Measurements from ENCODE around the gene BACE1.
A peak's percentile ranks its signal among the peaks of the same experiment; 100 is the strongest.

The BACE1 gene

GRCh38 chr11:117303646-117304315 is 12.3 kb downstream of the BACE1 start:
- no peak for TF ChIP-seq CTCF (conservative IDR thresholded peaks at IDR 0.05)
- no peak overlapping the region for H3K27ac ChIP-seq

GRCh38 chr11:117303101-117303500 is 13.0 kb downstream of the BACE1 start:
- no peak for TF ChIP-seq CTCF (conservative IDR thresholded peaks at IDR 0.05)
- no peak overlapping the region for H3K27ac ChIP-seq

DNA sequence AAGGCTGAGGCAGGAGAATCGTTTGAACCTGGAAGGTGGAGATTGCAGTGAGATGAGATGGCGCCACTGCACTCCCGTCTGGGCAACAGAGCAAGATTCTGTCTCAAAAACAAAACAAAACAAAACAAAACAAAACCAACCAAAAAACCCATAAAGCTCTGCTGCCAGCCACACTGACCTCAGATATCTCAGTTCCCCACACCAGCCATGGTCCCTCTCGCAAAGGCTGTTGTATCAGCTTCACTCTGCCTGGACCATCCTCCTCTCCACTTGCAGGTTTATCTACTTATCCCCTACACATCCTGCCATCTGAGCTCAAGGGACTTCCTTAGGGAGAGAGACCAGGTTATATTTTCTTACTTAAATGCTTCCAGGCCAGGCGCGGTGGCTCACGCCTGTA is 13.8 kb downstream of the BACE1 start:
- no peak for TF ChIP-seq CTCF (conservative IDR thresholded peaks at IDR 0.05)

GRCh38 chr11:117300773-117301172 is 15.3 kb downstream of the BACE1 start:
- H3K27ac ChIP-seq, result no peak overlapping the region
- TF ChIP-seq CTCF (conservative IDR thresholded peaks at IDR 0.05), result no peak

More for the DNA sequence above, 13.8 kb downstream of the BACE1 start:
- no peak overlapping the region for H3K27ac ChIP-seq

DNA sequence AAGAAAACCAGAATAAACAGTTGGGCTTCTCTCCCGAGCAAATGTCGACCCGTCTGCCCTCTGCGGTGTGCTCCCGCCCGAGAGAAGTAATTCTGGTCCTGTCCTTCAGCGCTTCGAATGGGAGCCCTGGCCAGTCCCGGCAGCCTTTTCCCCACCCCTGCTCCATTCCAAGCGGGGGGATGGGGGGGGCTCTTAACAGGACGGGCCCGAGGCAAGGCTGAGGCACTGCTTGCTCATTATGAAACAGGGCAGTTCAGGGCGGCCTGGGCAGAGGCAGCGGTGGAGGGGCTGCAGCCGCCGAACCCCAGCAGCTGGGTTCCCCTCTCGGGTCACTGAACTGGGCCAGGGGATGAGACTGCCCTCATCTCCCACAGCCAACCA is 15.8 kb downstream of the BACE1 start:
- no peak overlapping the region; the same call in 1 of the 2 replicates for H3K27ac ChIP-seq
- no peak for TF ChIP-seq CTCF (conservative IDR thresholded peaks at IDR 0.05)

DNA sequence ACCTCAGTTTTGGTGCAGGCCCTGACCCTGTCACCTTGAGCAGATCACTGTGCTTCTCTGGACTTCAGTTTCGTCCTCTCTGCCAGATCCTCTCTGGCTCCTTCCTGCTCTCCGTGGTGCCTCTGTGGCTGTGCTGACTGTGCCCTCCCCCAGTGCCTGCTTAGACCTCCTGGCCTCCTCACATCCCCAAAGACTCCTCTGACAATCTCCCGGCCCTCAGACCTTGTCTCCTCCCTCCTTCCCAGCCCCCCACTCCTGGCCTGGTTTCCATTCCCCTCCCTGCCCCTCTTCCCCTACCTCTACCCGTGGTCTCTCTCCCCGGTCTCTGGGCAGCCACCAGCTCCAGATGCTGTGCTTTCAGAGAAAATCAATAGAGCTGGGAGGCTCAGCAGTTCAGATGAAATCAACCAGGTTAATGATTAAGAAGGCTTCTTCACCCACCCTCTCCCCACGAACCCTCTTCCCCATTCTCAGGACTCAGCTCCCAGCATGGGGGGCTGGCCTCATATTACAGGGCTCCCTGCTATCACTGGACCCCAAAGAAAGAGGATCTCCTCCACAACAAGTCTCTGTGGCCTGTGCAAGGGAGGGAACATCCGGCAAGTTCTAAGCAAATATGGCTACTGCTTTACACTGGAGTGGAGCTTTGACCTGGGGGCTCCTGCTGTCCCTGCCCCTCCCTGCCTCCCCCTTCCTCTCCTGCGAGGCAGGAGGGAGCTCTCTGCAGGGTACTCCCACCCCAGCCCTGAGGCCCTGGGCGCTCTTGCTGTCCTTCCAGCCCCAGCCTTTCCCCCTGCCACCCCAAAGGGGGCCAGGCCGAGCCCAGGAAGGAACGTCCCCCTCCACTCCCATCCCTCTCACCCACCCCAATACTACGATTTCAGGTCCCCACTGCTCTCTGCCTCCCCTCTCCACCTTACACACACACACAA is 16.4 kb downstream of the BACE1 start:
- H3K27ac ChIP-seq, result peak overlapping the region; percentile 26; the same call in 1 of the 2 replicates
- no peak for TF ChIP-seq CTCF (conservative IDR thresholded peaks at IDR 0.05)

GRCh38 chr11:117298195-117298594 is 17.9 kb downstream of the BACE1 start:
- no peak overlapping the region for H3K27ac ChIP-seq
- TF ChIP-seq CTCF (conservative IDR thresholded peaks at IDR 0.05), result no peak
